Suprapubic skin (tissue), 4 donors: ENCODE data around the gene LCTL. TPM values are rescaled to one million over a fixed set of nuclear protein-coding genes. Genes with fewer than 3 reads are reported as not detected.
"Not testable (repeated sequence)": the region's sequence is repeated elsewhere in the genome, so short reads cannot be mapped to it uniquely, and the experiment has no call there.

Experiments
- DNase-seq, 2 donors: peaks; one replicate each; pipeline ENCODE4 v3.0.0-alpha.2; 2019; ENCODE audit warnings: low spot score in 2 of 2
- H3K27ac ChIP-seq: fragments of 200-600 bp; sonication (generic); one replicate; pipeline ENCODE4 v1.5.1; 2019
- H3K27me3 ChIP-seq: fragments of 200-600 bp; sonication (generic); one replicate; pipeline ENCODE4 v1.5.1; 2019
- H3K36me3 ChIP-seq: fragments of 200-600 bp; sonication (generic); one replicate; pipeline ENCODE4 v1.5.1; 2019
- H3K4me1 ChIP-seq: fragments of 200-600 bp; sonication (generic); one replicate; pipeline ENCODE4 v1.5.1; 2019
- H3K4me3 ChIP-seq: fragments of 200-600 bp; sonication (generic); one replicate; pipeline ENCODE4 v1.5.1; 2019; ENCODE audit warnings: mild to moderate bottlenecking
- H3K9me3 ChIP-seq: fragments of 200-600 bp; sonication (generic); one replicate; pipeline ENCODE4 v1.5.1; 2019
- EP300 ChIP-seq: sonication (generic); formaldehyde crosslinking; IDR thresholded peaks from one replicate; pipeline ENCODE4 v1.6.1; 2017; ENCODE audit warnings: antibody characterized with exemption
- POLR2A ChIP-seq, 2 donors: fragments of 450-650 bp; IDR thresholded peaks; one replicate each; pipeline ENCODE4 v1.6.1; 2017; ENCODE audit warnings: antibody characterized with exemption in 2 of 2, mild to moderate bottlenecking in 2 of 2, moderate library complexity in 2 of 2
- POLR2AphosphoS5 ChIP-seq, 3 donors: sonication (generic); formaldehyde crosslinking; IDR thresholded peaks; one replicate each; pipeline ENCODE4 v1.6.1; 2017; ENCODE audit warnings: antibody characterized with exemption in 3 of 3
- WGBS: methylation state at CpG from one replicate; pipeline ENCODE4 v1.1.5; 2018; 5-methylcytosine and 5-hydroxymethylcytosine counted together
- total RNA-seq, 4 donors: library from RNA; depleted of rRNA; stranded (reverse); fragments of >200 nt; gene quantifications; one replicate each; pipeline ENCODE4 v1.1.0, GENCODE V29; 2016
- TF ChIP-seq, protein P1 (sequence below), 2 donors: fragments of 200-600 bp in 1 of 2; fragments of 450-650 bp in 1 of 2; sonication (generic) in 1 of 2; IDR thresholded peaks; one replicate each; pipeline ENCODE4 v1.5.1; 2016 to 2019; ENCODE audit warnings: antibody characterized with exemption in 2 of 2, mild to moderate bottlenecking in 1 of 2, moderate library complexity in 1 of 2

Gene LCTL
- total RNA-seq, 4 donors from 2014 or later: 0.23 TPM; not detected in 3

DNA sequence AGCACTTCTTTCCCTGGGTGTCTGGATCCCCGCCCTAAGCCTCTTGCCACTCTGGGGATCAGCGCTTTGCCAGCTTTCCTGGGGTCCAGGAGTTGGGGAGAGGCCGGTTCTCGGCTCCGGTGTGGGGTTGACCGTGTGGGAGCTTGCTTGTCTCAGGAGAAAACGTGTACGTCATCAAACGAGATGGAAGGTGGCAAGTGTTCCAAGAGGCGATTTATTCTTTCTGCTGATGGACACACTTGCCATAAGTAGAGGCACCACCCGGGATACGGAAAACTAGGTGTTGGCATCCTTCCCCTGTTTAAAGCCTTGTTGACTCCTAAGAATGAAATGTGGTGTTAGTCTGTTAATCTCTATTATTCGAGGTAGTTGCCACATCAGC lies 60.4 kb downstream of the LCTL start:
- Histone ChIP-seq H3K4me1 (peaks cover 38% of the 10 kb centered on the region), H3K27me3 (no peaks in the 10 kb centered on the region), H3K9me3 (no peaks in the 10 kb centered on the region), H3K36me3 (peaks cover 25% of the 10 kb centered on the region), H3K4me3 (peak overlapping the region; percentile 81), H3K27ac (peak overlapping the region; percentile 84)
- no peak for DNase-seq
- WGBS: 0% methylated on average over 13 of the region's 13 CpGs
- TF ChIP-seq POLR2AphosphoS5 (IDR thresholded peaks at IDR 0.05) (no peak), POLR2A (IDR thresholded peaks at IDR 0.05) (no peak), EP300 (no peak)
- TF ChIP-seq, protein P1, sequence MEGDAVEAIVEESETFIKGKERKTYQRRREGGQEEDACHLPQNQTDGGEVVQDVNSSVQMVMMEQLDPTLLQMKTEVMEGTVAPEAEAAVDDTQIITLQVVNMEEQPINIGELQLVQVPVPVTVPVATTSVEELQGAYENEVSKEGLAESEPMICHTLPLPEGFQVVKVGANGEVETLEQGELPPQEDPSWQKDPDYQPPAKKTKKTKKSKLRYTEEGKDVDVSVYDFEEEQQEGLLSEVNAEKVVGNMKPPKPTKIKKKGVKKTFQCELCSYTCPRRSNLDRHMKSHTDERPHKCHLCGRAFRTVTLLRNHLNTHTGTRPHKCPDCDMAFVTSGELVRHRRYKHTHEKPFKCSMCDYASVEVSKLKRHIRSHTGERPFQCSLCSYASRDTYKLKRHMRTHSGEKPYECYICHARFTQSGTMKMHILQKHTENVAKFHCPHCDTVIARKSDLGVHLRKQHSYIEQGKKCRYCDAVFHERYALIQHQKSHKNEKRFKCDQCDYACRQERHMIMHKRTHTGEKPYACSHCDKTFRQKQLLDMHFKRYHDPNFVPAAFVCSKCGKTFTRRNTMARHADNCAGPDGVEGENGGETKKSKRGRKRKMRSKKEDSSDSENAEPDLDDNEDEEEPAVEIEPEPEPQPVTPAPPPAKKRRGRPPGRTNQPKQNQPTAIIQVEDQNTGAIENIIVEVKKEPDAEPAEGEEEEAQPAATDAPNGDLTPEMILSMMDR (IDR thresholded peaks at IDR 0.05): no peak

DNA sequence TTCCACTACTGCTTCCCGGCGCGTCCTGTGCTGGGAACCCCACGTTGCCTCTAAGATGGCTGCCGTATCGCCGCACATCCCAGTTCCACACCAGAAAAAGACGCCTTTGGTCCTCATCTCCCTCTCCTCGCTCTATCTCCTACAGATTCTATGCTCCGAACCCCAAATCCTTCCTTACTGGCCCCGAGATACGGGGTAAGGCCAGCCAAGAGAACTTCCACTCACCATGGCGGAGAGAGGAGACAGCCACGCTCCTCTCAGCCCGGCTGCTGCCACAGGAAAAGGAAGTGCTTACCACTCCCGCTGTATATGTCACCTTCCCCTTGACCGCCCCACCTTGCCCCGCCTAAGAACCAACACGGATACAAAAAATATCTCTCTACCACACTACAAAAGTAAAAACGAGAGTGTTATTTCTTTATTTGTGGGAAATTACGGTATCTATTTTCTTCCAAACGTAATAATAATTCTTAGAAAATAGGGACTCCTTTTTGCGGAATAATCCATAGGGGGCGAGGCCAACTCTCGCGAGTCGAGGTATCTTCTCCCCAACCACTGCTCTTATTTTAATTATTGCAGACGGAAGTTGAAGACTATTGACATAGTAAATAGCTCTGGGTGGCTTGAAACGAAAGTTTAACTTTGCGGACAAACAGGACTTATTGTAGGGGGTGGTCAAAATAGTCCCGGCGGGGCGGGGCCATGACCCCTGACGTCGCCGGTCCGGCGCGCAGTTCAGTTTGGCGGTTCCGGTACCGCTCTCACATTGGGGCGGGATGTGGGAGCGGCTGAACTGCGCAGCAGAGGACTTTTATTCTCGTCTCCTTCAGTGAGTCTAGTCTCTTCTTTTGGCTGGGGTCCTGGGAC lies 61.0 kb downstream of the LCTL start, which contains the start of the genes RPL4 and ZWILCH:
Gene RPL4, minus strand, starts transcription at position 293 of the 867 bp plus-strand sequence. Its CDS starts 65 bp downstream, at position 228.
Gene ZWILCH, plus strand, starts transcription at position 764 of the 867 bp plus-strand sequence. Its CDS starts 13 bp downstream, at position 777.
- Histone ChIP-seq H3K36me3 (peaks cover 31% of the 10 kb centered on the region), H3K27me3 (no peaks in the 10 kb centered on the region), H3K4me3 (peak within 1 kb of the TSS; percentile 81), H3K4me1 (peaks cover 38% of the 10 kb centered on the region), H3K9me3 (no peaks in the 10 kb centered on the region), H3K27ac (peak within 1 kb of the TSS; percentile 84)
- TF ChIP-seq EP300 (no peak), POLR2AphosphoS5 (IDR thresholded peaks at IDR 0.05) (peak; percentile 91 to 95 (median 94)), POLR2A (IDR thresholded peaks at IDR 0.05) (peak; percentile 64 to 93)
- TF ChIP-seq, protein P1 (IDR thresholded peaks at IDR 0.05): no peak
- under 1% methylated on average over 46 of the region's 46 CpGs for WGBS
- peak; percentile 88 to 92 for DNase-seq

DNA sequence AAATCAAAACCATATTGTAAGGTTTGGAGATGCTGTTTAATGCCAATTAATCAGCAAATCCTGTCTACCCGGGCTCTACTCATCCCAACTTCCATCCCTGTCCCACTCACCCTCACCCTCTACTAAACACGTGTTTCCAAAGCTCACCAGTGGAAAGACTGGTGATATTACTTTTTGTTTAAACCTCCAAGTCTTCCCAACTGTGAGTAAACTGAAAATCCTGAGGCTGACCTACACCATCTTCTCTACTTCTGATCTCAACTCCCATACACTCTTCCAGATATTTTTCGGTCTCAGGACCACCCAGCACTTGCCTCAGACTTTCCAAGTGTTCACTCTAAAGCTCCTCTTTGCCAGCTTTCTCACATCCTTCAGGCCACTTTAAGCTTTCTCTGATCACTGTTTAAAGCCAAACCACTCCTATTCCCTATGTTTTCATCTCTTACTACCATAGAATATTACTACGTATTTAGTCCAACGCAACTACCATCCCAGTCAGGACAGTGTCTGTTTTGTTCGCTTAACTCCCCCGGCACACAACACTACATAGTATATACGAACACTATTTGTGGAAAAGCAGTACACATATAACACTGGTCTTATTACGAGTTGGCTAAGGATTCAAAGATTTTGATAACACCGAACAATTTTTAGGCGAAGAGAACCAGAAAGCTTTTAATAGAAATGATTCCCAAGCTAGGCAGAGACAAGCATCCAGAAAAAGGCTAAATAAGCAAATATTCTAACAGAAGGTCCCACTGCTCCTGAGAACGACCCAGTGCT lies 61.8 kb downstream of the LCTL start:
- Histone ChIP-seq H3K4me3 (peak overlapping the region; percentile 81), H3K27ac (peak overlapping the region; percentile 84), H3K27me3 (no peaks in the 10 kb centered on the region), H3K4me1 (peaks cover 38% of the 10 kb centered on the region), H3K9me3 (no peaks in the 10 kb centered on the region), H3K36me3 (peaks cover 40% of the 10 kb centered on the region)
- TF ChIP-seq EP300 (no peak), POLR2AphosphoS5 (IDR thresholded peaks at IDR 0.05) (no peak), POLR2A (IDR thresholded peaks at IDR 0.05) (no peak)
- TF ChIP-seq, protein P1 (IDR thresholded peaks at IDR 0.05): no peak
- WGBS: under 1% methylated on average over 12 of the region's 12 CpGs
- no peak for DNase-seq

GRCh38 chr15:66503041-66503648 lies 62.7 kb downstream of the LCTL start:
- not testable (repeated sequence) for DNase-seq, H3K27ac ChIP-seq, H3K9me3 ChIP-seq, H3K27me3 ChIP-seq
- H3K4me1 ChIP-seq: peaks cover 42% of the 10 kb centered on the region
- H3K4me3 ChIP-seq: peak overlapping the region; percentile 81
- 50% methylated on average over 13 of the region's 13 CpGs for WGBS
- peaks cover 46% of the 10 kb centered on the region for H3K36me3 ChIP-seq

GRCh38 chr15:66502491-66502890 lies 63.3 kb downstream of the LCTL start:
- DNase-seq: no peak
- Histone ChIP-seq H3K4me3 (peak overlapping the region; percentile 81), H3K27ac (no peak overlapping the region), H3K9me3 (no peaks in the 10 kb centered on the region), H3K27me3 (no peaks in the 10 kb centered on the region), H3K36me3 (peaks cover 46% of the 10 kb centered on the region), H3K4me1 (peaks cover 46% of the 10 kb centered on the region)
- 72% methylated on average over 10 of the region's 10 CpGs for WGBS
- TF ChIP-seq POLR2AphosphoS5 (IDR thresholded peaks at IDR 0.05): no peak
- TF ChIP-seq EP300: no peak
- TF ChIP-seq, protein P1 (IDR thresholded peaks at IDR 0.05): no peak
- no peak for TF ChIP-seq POLR2A (IDR thresholded peaks at IDR 0.05)

- H3K36me3 ChIP-seq: peaks cover 48% of the 10 kb centered on the region
- not testable (repeated sequence) for H3K27ac ChIP-seq, H3K27me3 ChIP-seq, H3K9me3 ChIP-seq, H3K4me3 ChIP-seq, DNase-seq
- peaks cover 46% of the 10 kb centered on the region for H3K4me1 ChIP-seq
- 83% methylated on average over 7 of the region's 7 CpGs for WGBS
Measured at GRCh38 chr15:66500346-66500745, 65.5 kb downstream of the LCTL start.
